Stimulated activated CD4-positive, alpha-beta T cell treated with anti-CD3 and anti-CD28 coated beads, Interleukin-4, amount 100 ng/mL, for 1 hour (primary cell): Measurements from ENCODE around the gene PCDHA9.

Experiments used
- DNase-seq: peaks from one replicate; pipeline ENCODE4 v3.0.0-alpha.2; 2020

PCDHA9 gene

DNA sequence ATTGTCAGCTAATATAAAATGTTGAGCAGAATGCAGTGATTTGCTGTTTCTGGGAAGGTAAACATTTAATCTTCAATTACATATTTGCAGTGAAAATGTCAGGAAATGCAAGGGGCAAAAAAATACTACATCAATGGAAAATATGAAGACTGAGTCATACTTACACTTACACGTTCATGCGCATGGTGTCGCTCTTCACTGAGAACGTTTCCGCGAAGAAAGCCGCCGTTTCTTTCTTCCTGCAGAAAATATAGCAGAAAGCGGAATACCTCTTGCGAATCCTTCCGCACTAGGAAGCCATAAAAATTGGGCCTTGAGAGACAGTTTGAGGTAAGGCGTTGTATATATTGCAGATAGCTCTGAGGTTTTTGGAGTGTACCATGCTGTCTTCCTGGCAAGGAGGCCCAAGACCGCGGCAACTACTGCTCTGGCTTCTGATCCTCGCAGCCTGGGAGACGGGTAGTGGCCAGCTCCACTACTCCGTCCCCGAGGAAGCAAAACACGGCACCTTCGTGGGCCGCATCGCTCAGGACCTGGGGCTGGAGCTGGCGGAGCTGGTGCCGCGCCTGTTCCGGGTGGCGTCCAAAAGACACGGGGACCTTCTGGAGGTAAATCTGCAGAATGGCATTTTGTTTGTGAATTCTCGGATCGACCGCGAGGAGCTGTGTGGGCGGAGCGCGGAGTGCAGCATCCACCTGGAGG, 33.9 kb downstream of the PCDHA9 start, which contains the start of gene PCDHA13:
Gene PCDHA13 (plus strand): TSS at position 236 of the 702 bp plus-strand sequence. CDS start 145 bp downstream, at position 381.
- DNase-seq = no peak

DNA sequence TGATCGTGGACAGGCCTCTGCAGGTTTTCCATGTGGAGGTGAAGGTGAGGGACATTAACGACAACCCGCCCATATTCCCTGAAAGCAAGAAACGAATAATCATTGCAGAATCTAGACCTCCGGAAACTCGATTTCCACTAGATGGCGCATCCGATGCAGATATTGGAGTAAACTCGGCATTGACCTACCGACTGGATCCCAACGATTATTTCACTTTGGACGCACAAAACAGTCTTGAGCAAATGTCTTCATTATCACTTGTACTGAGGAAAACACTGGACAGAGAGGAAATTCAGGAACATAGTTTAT, 34.4 kb downstream of the PCDHA9 start:
- no peak for DNase-seq

DNA sequence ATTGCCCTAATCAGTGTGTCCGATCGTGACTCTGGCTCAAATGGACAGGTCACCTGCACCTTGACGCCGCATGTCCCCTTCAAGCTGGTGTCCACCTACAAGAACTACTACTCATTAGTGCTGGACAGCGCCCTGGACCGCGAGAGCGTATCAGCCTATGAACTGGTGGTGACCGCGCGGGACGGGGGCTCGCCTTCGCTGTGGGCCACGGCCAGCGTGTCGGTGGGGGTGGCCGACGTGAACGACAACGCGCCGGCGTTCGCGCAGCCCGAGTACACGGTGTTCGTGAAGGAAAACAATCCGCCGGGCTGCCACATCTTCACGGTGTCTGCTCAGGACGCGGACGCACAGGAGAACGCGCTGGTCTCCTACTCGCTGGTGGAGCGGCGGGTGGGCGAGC, 35.2 kb downstream of the PCDHA9 start:
- DNase-seq = no peak

DNA sequence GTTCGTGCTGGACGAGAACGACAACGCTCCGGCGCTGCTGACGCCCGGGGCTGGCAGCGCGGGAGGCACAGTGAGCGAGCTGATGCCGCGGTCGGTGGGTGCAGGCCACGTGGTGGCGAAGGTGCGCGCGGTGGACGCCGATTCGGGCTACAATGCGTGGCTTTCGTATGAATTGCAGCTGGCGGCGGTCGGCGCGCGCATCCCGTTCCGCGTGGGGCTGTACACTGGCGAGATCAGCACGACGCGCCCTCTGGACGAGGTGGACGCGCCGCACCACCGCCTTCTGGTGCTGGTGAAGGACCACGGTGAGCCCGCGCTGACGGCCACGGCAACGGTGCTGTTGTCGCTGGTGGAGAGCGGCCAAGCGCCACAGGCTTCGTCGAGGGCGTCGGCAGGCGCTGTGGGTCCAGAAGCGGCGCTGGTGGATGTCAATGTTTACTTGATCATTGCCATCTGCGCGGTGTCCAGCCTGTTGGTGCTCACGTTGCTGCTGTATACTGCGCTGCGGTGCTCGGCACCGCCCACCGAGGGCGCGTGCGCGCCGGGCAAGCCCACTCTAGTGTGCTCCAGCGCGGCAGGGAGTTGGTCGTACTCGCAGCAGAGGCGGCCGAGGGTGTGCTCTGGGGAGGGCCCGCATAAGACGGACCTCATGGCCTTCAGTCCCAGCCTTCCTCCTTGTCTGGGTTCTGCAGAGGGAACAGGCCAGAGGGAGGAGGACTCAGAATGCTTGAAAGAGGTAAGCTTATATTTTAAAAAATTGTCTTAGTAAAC, 35.9 kb downstream of the PCDHA9 start:
- DNase-seq = no peak
